Caco-2 (cell line): Measurements from ENCODE around the gene CIZ1. TPM values are rescaled to one million over a fixed set of nuclear protein-coding genes. Genes with fewer than 3 reads are reported as not detected.
"Not testable (repeated sequence)": the region's sequence is repeated elsewhere in the genome, so short reads cannot be mapped to it uniquely, and the experiment has no call there.

Source experiments
- BruUV-seq: library from RNA; stranded (reverse); fragments of 400-500 nt; replicated peaks from 2 replicates; lab custom pipeline; 2021; lab: Mats Ljungman, UMichigan
- CTCF ChIA-PET: fragments of 300-600 bp; sonication (Branson Sonifier 250); formaldehyde crosslinking; loops from one replicate; lab custom pipeline; 2022; ENCODE audit warnings: antibody characterized with exemption; lab: Charles Lee
- POLR2A ChIA-PET: fragments of 300-600 bp; sonication (Branson Sonifier 250); formaldehyde crosslinking; loops from one replicate; lab custom pipeline; 2022; ENCODE audit warnings: antibody characterized with exemption; lab: Charles Lee
- DNase-seq, 2 experiments: peaks; one replicate each; pipeline versions ENCODE4 v3.0.0 to v3.0.0-alpha.2; 2020 to 2022
- H3K27me3 ChIP-seq: replicated peaks from 2 replicates; pipeline ENCODE4 v1.6.0; 2011; ENCODE audit warnings: low read length; ENCODE audit not compliant: control insufficient read depth, insufficient read depth
- H3K36me3 ChIP-seq: 2 replicates; pipeline ENCODE4 v1.5.1; 2011; ENCODE audit warnings: low read length; ENCODE audit not compliant: control insufficient read depth, insufficient read depth
- H3K4me1 ChIP-seq: fragments of 250-450 bp; sonication (Bioruptor Pico); 2 replicates; pipeline ENCODE4 v1.5.1; 2020; ENCODE audit warnings: mild to moderate bottlenecking
- H3K4me3 ChIP-seq: 2 replicates; pipeline ENCODE4 v1.5.1; 2011; ENCODE audit warnings: low read depth, mild to moderate bottlenecking, control low read depth, low read length
- H3K9me3 ChIP-seq: fragments of 250-450 bp; sonication (Bioruptor Pico); 2 replicates; pipeline ENCODE4 v1.5.1; 2020; ENCODE audit warnings: mild to moderate bottlenecking, moderate library complexity
- H3K27ac Mint-ChIP-seq: one replicate; pipeline ENCODE4 v1.8.0; 2022; ENCODE audit warnings: mixed read lengths; ENCODE audit not compliant: unreplicated experiment
- H3K27me3 Mint-ChIP-seq: one replicate; pipeline ENCODE4 v1.8.0; 2022; ENCODE audit warnings: mixed read lengths; ENCODE audit not compliant: insufficient read depth, unreplicated experiment
- H3K36me3 Mint-ChIP-seq: one replicate; pipeline ENCODE4 v1.8.0; 2022; ENCODE audit warnings: mild to moderate bottlenecking, mixed read lengths; ENCODE audit not compliant: insufficient read depth, unreplicated experiment
- H3K4me1 Mint-ChIP-seq: one replicate; pipeline ENCODE4 v1.8.0; 2022; ENCODE audit warnings: low read depth, mixed read lengths; ENCODE audit not compliant: unreplicated experiment
- H3K4me3 Mint-ChIP-seq: one replicate; pipeline ENCODE4 v1.8.0; 2022; ENCODE audit warnings: mild to moderate bottlenecking, moderate library complexity, mixed read lengths; ENCODE audit not compliant: unreplicated experiment
- H3K9me3 Mint-ChIP-seq: one replicate; pipeline ENCODE4 v1.8.0; 2022; ENCODE audit warnings: mixed read lengths; ENCODE audit not compliant: unreplicated experiment
- intact Hi-C: fragments of 100-400 bp; cut with micrococcal nuclease; formaldehyde crosslinking; loops from one replicate; pipeline ENCODE4 v1.10.0; 2022; ENCODE audit not compliant: unreplicated experiment
- total RNA-seq: library from RNA; stranded (reverse); gene quantifications from 2 replicates; pipeline ENCODE4 v1.2.3, GENCODE V29; 2022
- TF ChIP-seq, protein P1 (sequence below), 2 experiments: fragments of 200-600 bp in 1 of 2; IDR thresholded peaks; 1 replicate in 1 of 2; 2 replicates in 1 of 2; pipeline versions ENCODE4 v1.5.1 to v1.8.0; 2011 to 2022; ENCODE audit warnings: antibody characterized with exemption in 1 of 2, control low read depth in 1 of 2, inconsistent platforms in 1 of 2, low read depth in 1 of 2, low read length in 1 of 2, mild to moderate bottlenecking in 1 of 2, moderate library complexity in 1 of 2; ENCODE audit not compliant: insufficient read depth in 1 of 2, severe bottlenecking in 1 of 2, unreplicated experiment in 1 of 2

CIZ1 gene
- total RNA-seq, 1 experiment from 2014 or later: 187 TPM

DNA sequence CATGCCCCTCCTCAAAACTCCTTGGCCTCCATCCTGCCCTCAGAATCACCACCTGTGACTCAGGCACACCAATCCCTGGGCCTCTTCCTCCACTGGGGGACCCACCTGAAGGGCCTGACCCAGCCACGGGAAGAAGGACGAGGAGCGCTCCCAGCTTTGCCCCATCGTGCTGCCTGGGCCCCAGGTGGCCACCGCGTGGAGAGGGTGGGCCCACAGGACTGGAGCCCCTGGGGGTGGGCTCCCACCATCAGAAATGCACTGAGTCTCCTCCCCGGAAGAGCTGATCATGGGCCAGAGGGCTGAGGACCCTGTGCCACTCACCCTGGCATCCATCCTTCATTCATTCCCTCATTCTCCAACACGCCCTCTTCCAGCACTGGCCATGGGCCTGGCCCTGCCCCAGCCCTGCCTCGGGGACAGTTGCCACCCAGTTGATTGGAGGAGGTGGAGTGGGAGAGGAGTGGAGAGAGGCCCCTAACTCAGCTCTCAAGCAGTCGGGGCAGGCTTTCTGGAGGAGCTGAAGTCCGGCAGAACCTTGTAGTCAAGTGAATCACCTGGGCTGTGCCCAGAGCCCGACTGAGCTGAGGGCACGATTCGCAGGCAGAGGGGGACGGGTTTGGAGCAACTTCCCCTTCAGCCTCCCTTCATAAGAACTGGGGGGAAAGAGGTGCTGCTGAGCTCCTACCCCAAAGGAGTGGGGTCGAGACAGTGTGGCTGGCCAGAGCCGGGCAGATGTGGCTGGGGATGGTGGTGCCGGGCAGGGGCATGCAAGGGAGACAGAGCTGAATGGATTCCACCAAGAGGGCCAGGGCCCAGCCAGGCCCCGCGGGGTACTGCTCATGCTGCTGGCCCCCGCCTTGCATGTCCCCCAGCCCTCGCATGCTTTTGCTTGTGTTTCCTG, 41.4 kb upstream of the CIZ1 start:
- ChIA-PET POLR2A (interaction anchor here (0.6 kb wide), 1 partner anchor 20 kb away, joined by 3 read pairs; no protein-coding TSS in a partner anchor), CTCF (interaction anchor here (0.7 kb wide), 1 partner anchor 14 kb away, joined by 3 read pairs; no protein-coding TSS in a partner anchor)
- Mint-ChIP-seq H3K4me3 (no peak overlapping the region), H3K27me3 (no peaks in the 10 kb centered on the region), H3K36me3 (no peaks in the 10 kb centered on the region), H3K9me3 (no peaks in the 10 kb centered on the region), H3K27ac (no peak overlapping the region), H3K4me1 (no peaks in the 10 kb centered on the region)
- Histone ChIP-seq H3K36me3 (no peaks in the 10 kb centered on the region), H3K9me3 (no peaks in the 10 kb centered on the region), H3K4me3 (no peak overlapping the region), H3K27me3 (no peaks in the 10 kb centered on the region), H3K4me1 (no peaks in the 10 kb centered on the region)
- TF ChIP-seq, protein P1, sequence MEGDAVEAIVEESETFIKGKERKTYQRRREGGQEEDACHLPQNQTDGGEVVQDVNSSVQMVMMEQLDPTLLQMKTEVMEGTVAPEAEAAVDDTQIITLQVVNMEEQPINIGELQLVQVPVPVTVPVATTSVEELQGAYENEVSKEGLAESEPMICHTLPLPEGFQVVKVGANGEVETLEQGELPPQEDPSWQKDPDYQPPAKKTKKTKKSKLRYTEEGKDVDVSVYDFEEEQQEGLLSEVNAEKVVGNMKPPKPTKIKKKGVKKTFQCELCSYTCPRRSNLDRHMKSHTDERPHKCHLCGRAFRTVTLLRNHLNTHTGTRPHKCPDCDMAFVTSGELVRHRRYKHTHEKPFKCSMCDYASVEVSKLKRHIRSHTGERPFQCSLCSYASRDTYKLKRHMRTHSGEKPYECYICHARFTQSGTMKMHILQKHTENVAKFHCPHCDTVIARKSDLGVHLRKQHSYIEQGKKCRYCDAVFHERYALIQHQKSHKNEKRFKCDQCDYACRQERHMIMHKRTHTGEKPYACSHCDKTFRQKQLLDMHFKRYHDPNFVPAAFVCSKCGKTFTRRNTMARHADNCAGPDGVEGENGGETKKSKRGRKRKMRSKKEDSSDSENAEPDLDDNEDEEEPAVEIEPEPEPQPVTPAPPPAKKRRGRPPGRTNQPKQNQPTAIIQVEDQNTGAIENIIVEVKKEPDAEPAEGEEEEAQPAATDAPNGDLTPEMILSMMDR (IDR thresholded peaks at IDR 0.05; ENCODE audit: insufficient read depth in 1 of 2, low read depth in 1 of 2, low read length in 1 of 2, severe bottlenecking in 1 of 2, unreplicated experiment in 1 of 2): no peak
- intact Hi-C loops: no loop called here
- peak in 1 of 2 experiments; percentile 30 for DNase-seq
- BruUV-seq: no TSS peak

DNA sequence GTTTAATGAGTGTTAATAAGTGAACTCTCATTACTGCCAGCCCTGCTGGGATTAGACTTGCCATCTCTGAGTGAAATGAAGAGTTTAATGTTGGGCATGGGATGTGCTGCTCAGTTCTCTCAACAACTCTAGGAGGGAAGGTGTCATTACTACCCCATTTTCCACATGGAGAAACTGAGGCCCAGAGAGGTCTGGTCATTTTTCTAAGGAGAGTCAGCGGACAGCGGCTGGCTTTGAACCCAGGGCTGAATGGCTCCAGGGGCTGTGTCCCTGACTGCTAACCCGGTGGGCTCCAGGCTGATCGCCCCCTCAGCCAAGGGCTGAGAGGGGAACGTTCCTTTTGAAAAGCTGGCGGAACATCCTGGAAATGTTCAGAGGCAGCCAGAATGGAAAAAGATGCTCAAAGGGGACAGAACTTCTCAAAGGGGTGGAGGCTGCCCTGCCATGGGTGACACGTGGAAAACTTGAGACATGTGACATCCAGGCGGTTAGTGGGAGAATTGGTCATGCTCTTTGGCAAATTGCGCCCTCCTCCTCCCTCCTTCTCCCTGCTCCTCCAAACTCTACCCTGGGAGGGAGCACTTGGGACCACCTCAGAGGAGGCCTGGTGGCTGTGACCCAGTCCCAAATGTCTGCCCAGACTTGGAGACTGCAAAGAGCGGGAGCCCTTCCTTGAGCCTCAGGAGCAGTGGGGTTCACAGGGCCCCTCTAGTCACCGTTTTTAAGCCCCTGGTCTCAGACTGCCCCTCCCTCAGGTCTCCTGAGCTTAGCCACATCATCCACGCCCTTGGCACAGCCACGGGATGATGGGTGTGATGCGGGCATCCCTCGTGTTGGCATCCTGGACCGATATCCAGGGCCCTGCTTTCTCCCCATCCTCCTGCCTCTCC, 40.5 kb upstream of the CIZ1 start:
- Mint-ChIP-seq H3K4me1 (no peaks in the 10 kb centered on the region), H3K36me3 (no peaks in the 10 kb centered on the region), H3K27me3 (no peaks in the 10 kb centered on the region), H3K27ac (no peak overlapping the region), H3K4me3 (no peak overlapping the region), H3K9me3 (no peaks in the 10 kb centered on the region)
- Histone ChIP-seq H3K4me3 (no peak overlapping the region), H3K9me3 (no peaks in the 10 kb centered on the region), H3K27me3 (no peaks in the 10 kb centered on the region), H3K4me1 (no peaks in the 10 kb centered on the region), H3K36me3 (no peaks in the 10 kb centered on the region)
- BruUV-seq: no TSS peak
- intact Hi-C loops: no loop called here
- DNase-seq: peak in 1 of 2 experiments; percentile 31
- CTCF ChIA-PET: interaction anchor here (0.7 kb wide), 1 partner anchor 13 kb away, joined by 3 read pairs; no protein-coding TSS in a partner anchor
- POLR2A ChIA-PET: interaction anchor here (0.6 kb wide), 1 partner anchor 21 kb away, joined by 3 read pairs; no protein-coding TSS in a partner anchor
- TF ChIP-seq, protein P1 (IDR thresholded peaks at IDR 0.05; ENCODE audit: insufficient read depth in 1 of 2, low read depth in 1 of 2, low read length in 1 of 2, severe bottlenecking in 1 of 2, unreplicated experiment in 1 of 2): no peak

DNA sequence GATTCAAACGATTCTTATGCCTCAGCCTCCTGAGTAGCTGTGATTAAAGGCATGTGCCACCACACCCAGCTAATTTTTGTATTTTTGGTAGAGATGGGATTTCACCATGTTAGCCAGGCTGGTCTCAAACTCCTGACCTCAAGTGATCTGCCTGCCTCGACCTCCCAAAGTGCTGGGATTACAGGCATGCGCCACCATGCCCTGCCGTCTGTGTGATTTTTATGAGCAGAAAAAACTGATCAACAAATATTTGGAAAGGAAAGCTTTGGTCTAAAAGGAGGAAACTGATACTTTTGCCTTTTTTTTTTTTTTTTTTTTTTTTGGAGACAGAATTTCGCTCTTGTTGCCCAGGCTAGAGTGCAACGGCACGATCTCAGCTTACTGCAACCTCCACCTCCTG, 39.5 kb upstream of the CIZ1 start:
- H3K27me3 Mint-ChIP-seq, H3K36me3 Mint-ChIP-seq, CTCF ChIA-PET, H3K4me1 Mint-ChIP-seq, DNase-seq, H3K4me3 Mint-ChIP-seq, intact Hi-C loops, H3K27ac Mint-ChIP-seq, POLR2A ChIA-PET, H3K9me3 Mint-ChIP-seq, H3K27me3 ChIP-seq, H3K4me1 ChIP-seq, BruUV-seq, H3K9me3 ChIP-seq, H3K4me3 ChIP-seq, H3K36me3 ChIP-seq: not testable (repeated sequence)
